Activated CD4-positive, alpha-beta memory T cell treated with anti-CD3 and anti-CD28 coated beads for 36 hours (primary cell): Measurements from ENCODE around the gene TMEM179. TPM values are rescaled to one million over a fixed set of nuclear protein-coding genes. Genes with fewer than 3 reads are reported as not detected.

ENCODE experiments used
- CTCF ChIA-PET: fragments of 350-600 bp; sonication (Branson Sonifier 250); formaldehyde crosslinking; loops from one replicate; lab custom pipeline; 2021; ENCODE audit warnings: antibody characterized with exemption, inconsistent platforms; lab: Charles Lee
- POLR2A ChIA-PET: fragments of 350-600 bp; sonication (Branson Sonifier 250); formaldehyde crosslinking; loops from one replicate; lab custom pipeline; 2021; ENCODE audit warnings: antibody characterized with exemption; lab: Charles Lee
- DNase-seq: peaks from one replicate; pipeline ENCODE4 v3.0.0-alpha.2; 2020
- H3K27ac Mint-ChIP-seq: one replicate; pipeline ENCODE4 v1.8.0; 2021; ENCODE audit warnings: mixed read lengths
- H3K27me3 Mint-ChIP-seq: one replicate; pipeline ENCODE4 v1.8.0; 2021; ENCODE audit warnings: mixed read lengths
- H3K36me3 Mint-ChIP-seq: one replicate; pipeline ENCODE4 v1.8.0; 2021; ENCODE audit warnings: mixed read lengths
- H3K4me1 Mint-ChIP-seq: one replicate; pipeline ENCODE4 v1.8.0; 2021; ENCODE audit warnings: low read depth, mixed read lengths
- H3K4me3 Mint-ChIP-seq: one replicate; pipeline ENCODE4 v1.8.0; 2021; ENCODE audit warnings: mild to moderate bottlenecking, mixed read lengths
- H3K9me3 Mint-ChIP-seq: one replicate; pipeline ENCODE4 v1.8.0; 2021; ENCODE audit warnings: mixed read lengths
- intact Hi-C: fragments of 100-400 bp; cut with micrococcal nuclease; formaldehyde crosslinking; loops from one replicate; pipeline ENCODE4 v1.15.1; 2023
- total RNA-seq, 2 experiments: library from RNA; stranded (reverse); gene quantifications; one replicate each; pipeline ENCODE4 v1.2.3, GENCODE V29; 2021

Gene TMEM179
- total RNA-seq, 2 experiments from 2014 or later = not detected

GRCh38 chr14:104636131-104636530 is 31.6 kb upstream of the TMEM179 start:
- Mint-ChIP-seq H3K4me1 (no peaks in the 10 kb centered on the region), H3K36me3 (no peaks in the 10 kb centered on the region)

GRCh38 chr14:104635717-104636116 is 31.1 kb upstream of the TMEM179 start:
- DNase-seq = no peak
- intact Hi-C loops = no loop called here
- Mint-ChIP-seq H3K27ac (no peak overlapping the region), H3K4me3 (no peak overlapping the region), H3K4me1 (no peaks in the 10 kb centered on the region), H3K27me3 (peaks cover 14% of the 10 kb centered on the region), H3K9me3 (no peaks in the 10 kb centered on the region), H3K36me3 (no peaks in the 10 kb centered on the region)
- POLR2A ChIA-PET = no interaction called here
- CTCF ChIA-PET = interaction anchor here (2.1 kb wide), 1 partner anchor 558 kb away, joined by 7 read pairs; no protein-coding TSS in a partner anchor

More at GRCh38 chr14:104636131-104636530, 31.6 kb upstream of the TMEM179 start:
- POLR2A ChIA-PET = no interaction called here
- no peaks in the 10 kb centered on the region for H3K9me3 Mint-ChIP-seq
- CTCF ChIA-PET = interaction anchor here (2.1 kb wide), 1 partner anchor 558 kb away, joined by 7 read pairs; no protein-coding TSS in a partner anchor
- H3K4me3 Mint-ChIP-seq = no peak overlapping the region
- intact Hi-C loops = no loop called here
- peaks cover 14% of the 10 kb centered on the region for H3K27me3 Mint-ChIP-seq
- DNase-seq = no peak
- no peak overlapping the region for H3K27ac Mint-ChIP-seq

- H3K27ac Mint-ChIP-seq = no peak overlapping the region
- intact Hi-C loops = no loop called here
- no peak overlapping the region for H3K4me3 Mint-ChIP-seq
- no peaks in the 10 kb centered on the region for H3K9me3 Mint-ChIP-seq
- H3K4me1 Mint-ChIP-seq = no peaks in the 10 kb centered on the region
- DNase-seq = no peak
- CTCF ChIA-PET = no interaction called here
- H3K27me3 Mint-ChIP-seq = peaks cover 14% of the 10 kb centered on the region
- H3K36me3 Mint-ChIP-seq = no peaks in the 10 kb centered on the region
- POLR2A ChIA-PET = no interaction called here
Observed at GRCh38 chr14:104634886-104635570, 30.5 kb upstream of the TMEM179 start.

GRCh38 chr14:104634138-104634760 is 29.7 kb upstream of the TMEM179 start:
- H3K4me3 Mint-ChIP-seq = no peak overlapping the region
- no peak for DNase-seq
- no peak overlapping the region for H3K27ac Mint-ChIP-seq
- POLR2A ChIA-PET = no interaction called here
- H3K9me3 Mint-ChIP-seq = peaks cover 2% of the 10 kb centered on the region
- peaks cover 8% of the 10 kb centered on the region for H3K27me3 Mint-ChIP-seq
- intact Hi-C loops = no loop called here
- no peaks in the 10 kb centered on the region for H3K4me1 Mint-ChIP-seq
- H3K36me3 Mint-ChIP-seq = no peaks in the 10 kb centered on the region
- CTCF ChIA-PET = no interaction called here

GRCh38 chr14:104633276-104634137 is 28.9 kb upstream of the TMEM179 start:
- DNase-seq = no peak
- H3K4me1 Mint-ChIP-seq = no peaks in the 10 kb centered on the region
- CTCF ChIA-PET = interaction anchor here (1.0 kb wide), 1 partner anchor 32 kb away, joined by 3 read pairs; no protein-coding TSS in a partner anchor
- intact Hi-C loops = no loop called here
- H3K27me3 Mint-ChIP-seq = peaks cover 8% of the 10 kb centered on the region
- H3K4me3 Mint-ChIP-seq = no peak overlapping the region
- H3K36me3 Mint-ChIP-seq = no peaks in the 10 kb centered on the region
- peaks cover 7% of the 10 kb centered on the region for H3K9me3 Mint-ChIP-seq
- H3K27ac Mint-ChIP-seq = no peak overlapping the region
- POLR2A ChIA-PET = no interaction called here

GRCh38 chr14:104632781-104633180 is 28.2 kb upstream of the TMEM179 start:
- intact Hi-C loops = no loop called here
- ChIA-PET POLR2A (no interaction called here), CTCF (interaction anchor here (1.0 kb wide), 1 partner anchor 33 kb away, joined by 3 read pairs; no protein-coding TSS in a partner anchor)
- Mint-ChIP-seq H3K4me3 (no peak overlapping the region), H3K36me3 (peaks cover 2% of the 10 kb centered on the region), H3K9me3 (peaks cover 14% of the 10 kb centered on the region), H3K27me3 (peaks cover 3% of the 10 kb centered on the region), H3K27ac (no peak overlapping the region), H3K4me1 (no peaks in the 10 kb centered on the region)
- DNase-seq = no peak

- peaks cover 4% of the 10 kb centered on the region for H3K36me3 Mint-ChIP-seq
- ChIA-PET CTCF (interaction anchor here (0.6 kb wide), 1 partner anchor 1643 kb away, joined by 3 read pairs; no protein-coding TSS in a partner anchor), POLR2A (no interaction called here)
- no peak for DNase-seq
- intact Hi-C loops = no loop called here
- H3K27me3 Mint-ChIP-seq = peaks cover 28% of the 10 kb centered on the region
- H3K4me3 Mint-ChIP-seq = no peak overlapping the region
- peaks cover 28% of the 10 kb centered on the region for H3K9me3 Mint-ChIP-seq
- H3K27ac Mint-ChIP-seq = no peak overlapping the region
- H3K4me1 Mint-ChIP-seq = no peaks in the 10 kb centered on the region
Observed at GRCh38 chr14:104624939-104625338, 20.4 kb upstream of the TMEM179 start.

GRCh38 chr14:104614126-104614812 is 9.7 kb upstream of the TMEM179 start:
- CTCF ChIA-PET = no interaction called here
- Mint-ChIP-seq H3K9me3 (no peaks in the 10 kb centered on the region), H3K36me3 (no peaks in the 10 kb centered on the region), H3K4me3 (no peak overlapping the region), H3K27me3 (peaks cover 30% of the 10 kb centered on the region), H3K27ac (no peak overlapping the region), H3K4me1 (no peaks in the 10 kb centered on the region)
- intact Hi-C loops = no loop called here
- no peak for DNase-seq
- POLR2A ChIA-PET = no interaction called here

- intact Hi-C loops = no loop called here
- H3K27ac Mint-ChIP-seq = no peak overlapping the region
- H3K27me3 Mint-ChIP-seq = peaks cover 29% of the 10 kb centered on the region
- ChIA-PET CTCF (no interaction called here), POLR2A (no interaction called here)
- no peaks in the 10 kb centered on the region for H3K36me3 Mint-ChIP-seq
- H3K9me3 Mint-ChIP-seq = no peaks in the 10 kb centered on the region
- no peak overlapping the region for H3K4me3 Mint-ChIP-seq
- no peaks in the 10 kb centered on the region for H3K4me1 Mint-ChIP-seq
- DNase-seq = no peak
Observed at GRCh38 chr14:104611881-104612280, 7.3 kb upstream of the TMEM179 start.

GRCh38 chr14:104610749-104611310 is 6.3 kb upstream of the TMEM179 start:
- CTCF ChIA-PET = no interaction called here
- no peaks in the 10 kb centered on the region for H3K36me3 Mint-ChIP-seq
- no peaks in the 10 kb centered on the region for H3K4me1 Mint-ChIP-seq
- no peak for DNase-seq
- no peaks in the 10 kb centered on the region for H3K9me3 Mint-ChIP-seq
- intact Hi-C loops = no loop called here
- no peak overlapping the region for H3K27ac Mint-ChIP-seq
- peaks cover 29% of the 10 kb centered on the region for H3K27me3 Mint-ChIP-seq
- no peak overlapping the region for H3K4me3 Mint-ChIP-seq
- POLR2A ChIA-PET = no interaction called here

- no peak for DNase-seq
- no peaks in the 10 kb centered on the region for H3K4me1 Mint-ChIP-seq
- H3K27me3 Mint-ChIP-seq = peaks cover 35% of the 10 kb centered on the region
- H3K36me3 Mint-ChIP-seq = no peaks in the 10 kb centered on the region
- CTCF ChIA-PET = no interaction called here
- POLR2A ChIA-PET = no interaction called here
- intact Hi-C loops = no loop called here
- H3K27ac Mint-ChIP-seq = no peak overlapping the region
- H3K4me3 Mint-ChIP-seq = no peak overlapping the region
- H3K9me3 Mint-ChIP-seq = no peaks in the 10 kb centered on the region
Observed at GRCh38 chr14:104609666-104610065, 5.1 kb upstream of the TMEM179 start.
